DOHH2 (cell line): Measurements from ENCODE around the gene LARP1B.

Experiments used
- H3F3A ChIP-seq: fragments of 200-600 bp; sonication (generic), shearing (Covaris generic); 2 replicates; pipeline ENCODE4 v1.6.0; 2016; ENCODE audit warnings: antibody characterized with exemption, mild to moderate bottlenecking; ENCODE audit not compliant: control insufficient read depth, insufficient read depth
- H3K27ac ChIP-seq: fragments of 200-600 bp; sonication (generic); 2 replicates; pipeline ENCODE4 v1.5.1; 2014; ENCODE audit warnings: low read depth, mild to moderate bottlenecking, low read length, moderate library complexity
- H3K27me3 ChIP-seq: fragments of 200-600 bp; sonication (generic); 2 replicates; pipeline ENCODE4 v1.6.1; 2014; ENCODE audit warnings: mild to moderate bottlenecking, low read length, mixed read lengths; ENCODE audit not compliant: control insufficient read depth
- H3K36me3 ChIP-seq: fragments of 200-600 bp; sonication (generic); 2 replicates; pipeline ENCODE4 v1.6.1; 2014; ENCODE audit warnings: mild to moderate bottlenecking, low read length, moderate library complexity, mixed read lengths; ENCODE audit not compliant: control insufficient read depth
- H3K4me1 ChIP-seq: fragments of 200-600 bp; sonication (generic); 2 replicates; pipeline ENCODE4 v1.6.1; 2014; ENCODE audit warnings: mild to moderate bottlenecking, low read length, mixed read lengths; ENCODE audit not compliant: control insufficient read depth
- H3K4me2 ChIP-seq: fragments of 200-600 bp; sonication (generic); 2 replicates; pipeline ENCODE4 v1.6.0; 2014; ENCODE audit warnings: mild to moderate bottlenecking, low read length, moderate library complexity
- H3K4me3 ChIP-seq: fragments of 200-600 bp; sonication (generic); 2 replicates; pipeline ENCODE4 v1.5.1; 2014; ENCODE audit warnings: mild to moderate bottlenecking, low read length, mixed read lengths
- H3K79me2 ChIP-seq: fragments of 200-600 bp; sonication (generic); 2 replicates; pipeline ENCODE4 v1.6.1; 2014; ENCODE audit warnings: mild to moderate bottlenecking, low read length, mixed read lengths; ENCODE audit not compliant: control insufficient read depth
- H3K9me2 ChIP-seq: fragments of 200-600 bp; sonication (generic); replicated peaks from 2 replicates; pipeline ENCODE4 v1.6.1; 2014; ENCODE audit warnings: mild to moderate bottlenecking, low read length, mixed read lengths; ENCODE audit not compliant: control insufficient read depth
- H3K9me3 ChIP-seq: fragments of 200-600 bp; sonication (generic); 2 replicates; pipeline ENCODE4 v1.6.1; 2014; ENCODE audit warnings: antibody characterized with exemption, low read length, mixed read lengths; ENCODE audit not compliant: control insufficient read depth, insufficient read depth
- H4K20me1 ChIP-seq: fragments of 200-600 bp; sonication (generic); 2 replicates; pipeline ENCODE4 v1.6.0; 2014; ENCODE audit warnings: low read depth, mild to moderate bottlenecking, antibody characterized with exemption, low read length, moderate library complexity; ENCODE audit not compliant: control insufficient read depth, insufficient read depth
- CTCF ChIP-seq: fragments of 200-600 bp; sonication (generic); IDR thresholded peaks from one replicate; pipeline ENCODE4 v1.5.1; 2014; ENCODE audit warnings: antibody characterized with exemption, mild to moderate bottlenecking, low read depth, low read length; ENCODE audit not compliant: poor library complexity, severe bottlenecking
- EZH2phosphoT487 ChIP-seq: fragments of 200-600 bp; sonication (generic); IDR thresholded peaks from 2 replicates; pipeline ENCODE4 v1.6.1; 2017; ENCODE audit warnings: borderline replicate concordance, mild to moderate bottlenecking, antibody characterized with exemption, low read length, moderate library complexity, mixed read lengths

LARP1B gene

GRCh38 chr4:128060699-128061565, at the start of gene LARP1B:
Gene LARP1B (plus strand): TSS chr4:128061312. CDS start chr4:128074952, 13,640 bp downstream.
- Histone ChIP-seq H3K27me3 (no peaks in the 10 kb centered on the region), H3K36me3 (no peaks in the 10 kb centered on the region), H3K4me2 (peak within 1 kb of the TSS; percentile 72), H3K9me3 (no peaks in the 10 kb centered on the region), H4K20me1 (no peaks in the 10 kb centered on the region), H3K9me2 (no peaks in the 10 kb centered on the region), H3K4me3 (peak within 1 kb of the TSS; percentile 76), H3K79me2 (peaks cover 40% of the 10 kb centered on the region), H3K27ac (peak within 1 kb of the TSS; percentile 71), H3K4me1 (peaks cover 13% of the 10 kb centered on the region), H3F3A (peaks cover 5% of the 10 kb centered on the region)
- TF ChIP-seq CTCF (no peak), EZH2phosphoT487 (no peak)

GRCh38 chr4:128025319-128025718, 35.8 kb upstream of the LARP1B start:
- Histone ChIP-seq H4K20me1 (no peaks in the 10 kb centered on the region), H3K79me2 (no peaks in the 10 kb centered on the region), H3K4me1 (no peaks in the 10 kb centered on the region), H3K9me3 (no peaks in the 10 kb centered on the region), H3K4me2 (no peak overlapping the region), H3K27ac (no peak overlapping the region), H3K9me2 (no peaks in the 10 kb centered on the region), H3F3A (no peaks in the 10 kb centered on the region), H3K4me3 (no peak overlapping the region), H3K36me3 (peaks cover 21% of the 10 kb centered on the region), H3K27me3 (no peaks in the 10 kb centered on the region)
- no peak for TF ChIP-seq EZH2phosphoT487
- no peak for TF ChIP-seq CTCF

- Histone ChIP-seq H3F3A (no peaks in the 10 kb centered on the region), H3K4me2 (no peak overlapping the region), H3K9me3 (no peaks in the 10 kb centered on the region), H3K27me3 (no peaks in the 10 kb centered on the region), H3K27ac (no peak overlapping the region), H3K79me2 (no peaks in the 10 kb centered on the region), H3K4me3 (no peak overlapping the region), H3K36me3 (peaks cover 13% of the 10 kb centered on the region), H3K4me1 (no peaks in the 10 kb centered on the region), H4K20me1 (no peaks in the 10 kb centered on the region), H3K9me2 (no peaks in the 10 kb centered on the region)
- TF ChIP-seq EZH2phosphoT487 (no peak), CTCF (no peak)
Observed at GRCh38 chr4:128029907-128030306, 31.2 kb upstream of the LARP1B start.
